A549 (cell line): ENCODE measurements around the gene SYNM. TPM values are rescaled to one million over a fixed set of nuclear protein-coding genes. Genes with fewer than 3 reads are reported as not detected.

Experiments used
- ATAC-seq, 2 experiments: fragments of 200-7000 bp in 1 of 2; fragments of >200 bp in 1 of 2; cut with Nextera tagmentation in 1 of 2; cut with Tn5 transposase in 1 of 2; 3 replicates each; pipeline versions ENCODE4 v1.8.0 to v1.9.1; 2018 to 2020; ENCODE audit warnings: mild to moderate bottlenecking in 1 of 2, moderate library complexity in 1 of 2
- CTCF ChIA-PET: fragments of 300-600 bp; sonication (Branson Sonifier 250); formaldehyde crosslinking; extraction: SDS; loops from one replicate; lab custom pipeline; 2021; ENCODE audit warnings: antibody characterized with exemption, inconsistent platforms; lab: Yijun Ruan, JAX
- POLR2A ChIA-PET: fragments of 350-600 bp; formaldehyde crosslinking; extraction: SDS; loops from one replicate; lab custom pipeline; 2021; ENCODE audit warnings: antibody characterized with exemption, inconsistent platforms; lab: Yijun Ruan, JAX
- DNase-seq, 2 experiments: peaks; one replicate each; pipeline versions ENCODE4 v3.0.0 to v3.0.0-alpha.2; 2011 to 2016; ENCODE audit warnings: low read depth in 1 of 2, low spot score in 1 of 2
- FAIRE-seq: peaks from 2 replicates; lab custom pipeline; 2011; peaks lifted over from hg19 to GRCh38; lab: Jason Lieb, UNC
- H3K27ac ChIP-seq, 2 experiments: fragments of >200 bp; sonication (Bioruptor Twin); formaldehyde crosslinking; 3 replicates each; pipeline ENCODE4 v1.5.1; 2016 to 2017
- H3K4me1 ChIP-seq: fragments of >200 bp; sonication (Bioruptor Twin); formaldehyde crosslinking; 3 replicates; pipeline ENCODE4 v1.6.1; 2016
- H3K4me2 ChIP-seq: fragments of >200 bp; sonication (Bioruptor Twin); formaldehyde crosslinking; 3 replicates; pipeline ENCODE4 v1.6.1; 2016
- H3K4me3 ChIP-seq: fragments of >200 bp; sonication (Bioruptor Twin); formaldehyde crosslinking; 3 replicates; pipeline ENCODE4 v1.5.1; 2016
- H3K9me3 ChIP-seq: fragments of >200 bp; sonication (Bioruptor Twin); formaldehyde crosslinking; 3 replicates; pipeline ENCODE4 v1.6.1; 2016
- CHD4 ChIP-seq: fragments of 200-600 bp; sonication (generic); IDR thresholded peaks from 2 replicates; pipeline ENCODE4 v1.6.1; 2016; ENCODE audit warnings: antibody characterized with exemption, mild to moderate bottlenecking, borderline replicate concordance
- EHF ChIP-seq: fragments of 250-450 bp; sonication (Bioruptor Pico); IDR thresholded peaks from 2 replicates; pipeline ENCODE4 v1.5.0; 2020; ENCODE audit warnings: mild to moderate bottlenecking
- FOXS1 ChIP-seq: fragments of 250-450 bp; sonication (Bioruptor Pico); IDR thresholded peaks from 2 replicates; pipeline ENCODE4 v1.5.0; 2020; ENCODE audit warnings: mild to moderate bottlenecking, moderate library complexity
- HEYL ChIP-seq: fragments of 250-450 bp; sonication (Bioruptor Pico); IDR thresholded peaks from 2 replicates; pipeline ENCODE4 v1.8.0; 2021; ENCODE audit warnings: mild to moderate bottlenecking, moderate library complexity
- HOXB13 ChIP-seq: fragments of 250-450 bp; sonication (Bioruptor Pico); IDR thresholded peaks from 2 replicates; pipeline ENCODE4 v1.5.0; 2020; ENCODE audit warnings: low read depth, mild to moderate bottlenecking, moderate library complexity
- JUNB ChIP-seq: fragments of >200 bp; sonication (Bioruptor Twin); formaldehyde crosslinking; IDR thresholded peaks from 2 replicates; pipeline ENCODE4 v1.6.1; 2016
- MAFK ChIP-seq: fragments of 450-650 bp; IDR thresholded peaks from 2 replicates; pipeline ENCODE4 v1.6.1; 2014; ENCODE audit not compliant: partially characterized antibody
- MYC ChIP-seq: IDR thresholded peaks from 2 replicates; pipeline ENCODE4 v1.6.1; 2012; ENCODE audit warnings: mild to moderate bottlenecking, inconsistent platforms, low read length, improper control_type of control experiment, borderline replicate concordance
- RFX5 ChIP-seq: fragments of 450-650 bp; IDR thresholded peaks from 2 replicates; pipeline ENCODE4 v1.7.1; 2014; ENCODE audit warnings: antibody characterized with exemption, mild to moderate bottlenecking, moderate library complexity
- ZNF302 ChIP-seq: fragments of 250-450 bp; sonication (Bioruptor Pico); IDR thresholded peaks from 2 replicates; pipeline ENCODE4 v1.9.0; 2021; ENCODE audit warnings: inconsistent platforms, mild to moderate bottlenecking, moderate library complexity
- ZSCAN20 ChIP-seq: fragments of 250-450 bp; sonication (Bioruptor Pico); IDR thresholded peaks from 2 replicates; pipeline ENCODE4 v1.8.0; 2022; ENCODE audit warnings: mild to moderate bottlenecking, moderate library complexity
- WGBS: methylation state at CpG from one replicate; pipeline ENCODE4 v1.1.6; 2017; ENCODE audit errors: missing lambda C conversion rate; 5-methylcytosine and 5-hydroxymethylcytosine counted together
- polyA plus RNA-seq, 4 experiments: library from polyadenylated mRNA; depleted of rRNA in 3 of 4; stranded (reverse); fragments of >200 nt; fragmentation: RNase III in 1 of 4; extraction: RNeasy Plus Mini Kit Qiagen cat#74134 plus additional on column Dnase treatment in 1 of 4; gene quantifications; 2 replicates in 3 of 4; 3 replicates in 1 of 4; pipeline ENCODE4 v1.2.3, GENCODE V29; 2011 to 2017
- TF ChIP-seq, protein P1 (sequence below): fragments of 200-600 bp; sonication (generic); IDR thresholded peaks from 2 replicates; pipeline ENCODE4 v1.6.1; 2016; ENCODE audit warnings: antibody characterized with exemption, mild to moderate bottlenecking, moderate library complexity
- TF ChIP-seq, protein P2 (sequence below): IDR thresholded peaks from 2 replicates; pipeline ENCODE4 v1.6.1; 2012; ENCODE audit warnings: low read depth, borderline replicate concordance

The SYNM gene
- polyA plus RNA-seq, 2 of the 4 experiments (the other 2 are of a cell fraction): 22.6 to 37.7 TPM

DNA sequence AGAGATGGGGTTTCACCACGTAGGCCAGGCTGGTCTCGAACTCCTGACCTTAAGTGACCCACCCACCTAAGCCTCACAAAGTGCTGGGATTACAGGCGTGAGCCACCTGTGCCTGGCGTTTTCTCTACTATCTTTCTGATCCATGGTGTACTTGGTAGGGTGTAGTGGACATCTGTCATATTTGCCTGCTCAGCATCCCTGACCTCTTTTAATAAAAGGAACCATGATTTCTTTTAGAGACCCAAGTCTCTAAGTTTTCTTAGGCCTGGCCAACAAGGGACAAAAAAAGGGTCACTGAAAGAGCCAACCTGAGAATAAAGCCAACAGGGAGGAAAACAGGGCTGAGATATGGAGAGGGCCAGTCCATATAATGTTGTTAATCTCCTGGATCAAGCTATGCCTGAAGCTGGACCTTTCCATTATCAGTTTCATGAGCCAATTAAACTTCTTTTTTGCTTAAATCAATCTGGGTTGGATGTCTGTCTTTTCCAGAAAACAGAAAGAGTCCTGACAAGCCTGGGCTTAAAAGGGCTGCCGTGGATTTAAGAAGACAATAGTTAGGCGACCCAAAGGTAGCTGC is 49.2 kb upstream of the SYNM start:
- CTCF ChIA-PET: interaction anchor here (0.9 to 16.2 kb wide), 4 partner anchors 13 to 537 kb away, joined by 3 to 227 read pairs (median 4); no protein-coding TSS in a partner anchor
- TF ChIP-seq MAFK (peak; percentile 77), HEYL (CRISPR knock-in tag) (no peak), ZNF302 (CRISPR knock-in tag) (no peak), MYC (no peak), CHD4 (no peak)
- no peaks in the 10 kb centered on the region for H3K9me3 ChIP-seq
- FAIRE-seq (no peak), ATAC-seq (no peak), DNase-seq (no peak)
- WGBS: 66% methylated on average over 6 of the region's 6 CpGs
- H3K4me1 ChIP-seq: peaks cover 25% of the 10 kb centered on the region
- POLR2A ChIA-PET: no interaction called here
- H3K27ac ChIP-seq: 0 out of 6 replicates have a peak overlapping the region, but pooled peaks of 1 of the 2 experiments have one; percentile 4
- no peak overlapping the region for H3K4me2 ChIP-seq
- no peak overlapping the region for H3K4me3 ChIP-seq

DNA sequence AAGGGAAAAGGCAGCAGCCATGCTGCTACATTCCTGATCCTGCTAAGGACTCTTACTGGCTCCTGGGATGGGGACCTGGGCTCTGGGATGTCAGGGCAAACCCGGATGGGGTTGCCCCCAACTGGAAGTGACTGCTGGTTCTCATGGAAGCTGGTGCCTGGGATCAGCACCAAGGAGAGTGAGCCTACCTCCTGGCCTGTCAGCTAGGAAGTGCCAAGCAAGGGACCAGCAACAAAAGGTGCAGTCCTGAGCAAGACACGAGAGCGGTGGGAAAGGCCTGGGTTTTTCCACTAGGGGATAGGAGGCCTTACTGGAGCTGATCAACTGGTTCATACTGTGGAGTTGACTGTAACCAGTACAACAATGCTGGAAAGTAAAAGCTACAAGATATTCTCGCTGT is 47.9 kb upstream of the SYNM start:
- peak overlapping the region; percentile 19 to 66; a peak in 5 of 6 replicates for H3K27ac ChIP-seq
- CTCF ChIA-PET: interaction anchor here (0.9 to 16.2 kb wide), 9 partner anchors 12 to 615 kb away, joined by 3 to 227 read pairs (median 11); no protein-coding TSS in a partner anchor
- DNase-seq (no peak), ATAC-seq (peak in 1 of 2 experiments; percentile 3; a peak in 2 of 6 replicates), FAIRE-seq (no peak)
- 76% methylated on average over 4 of the region's 4 CpGs for WGBS
- H3K4me1 ChIP-seq: peaks cover 25% of the 10 kb centered on the region
- H3K4me3 ChIP-seq: no peak overlapping the region
- POLR2A ChIA-PET: no interaction called here
- no peak overlapping the region for H3K4me2 ChIP-seq
- H3K9me3 ChIP-seq: no peaks in the 10 kb centered on the region
- TF ChIP-seq, protein P1, sequence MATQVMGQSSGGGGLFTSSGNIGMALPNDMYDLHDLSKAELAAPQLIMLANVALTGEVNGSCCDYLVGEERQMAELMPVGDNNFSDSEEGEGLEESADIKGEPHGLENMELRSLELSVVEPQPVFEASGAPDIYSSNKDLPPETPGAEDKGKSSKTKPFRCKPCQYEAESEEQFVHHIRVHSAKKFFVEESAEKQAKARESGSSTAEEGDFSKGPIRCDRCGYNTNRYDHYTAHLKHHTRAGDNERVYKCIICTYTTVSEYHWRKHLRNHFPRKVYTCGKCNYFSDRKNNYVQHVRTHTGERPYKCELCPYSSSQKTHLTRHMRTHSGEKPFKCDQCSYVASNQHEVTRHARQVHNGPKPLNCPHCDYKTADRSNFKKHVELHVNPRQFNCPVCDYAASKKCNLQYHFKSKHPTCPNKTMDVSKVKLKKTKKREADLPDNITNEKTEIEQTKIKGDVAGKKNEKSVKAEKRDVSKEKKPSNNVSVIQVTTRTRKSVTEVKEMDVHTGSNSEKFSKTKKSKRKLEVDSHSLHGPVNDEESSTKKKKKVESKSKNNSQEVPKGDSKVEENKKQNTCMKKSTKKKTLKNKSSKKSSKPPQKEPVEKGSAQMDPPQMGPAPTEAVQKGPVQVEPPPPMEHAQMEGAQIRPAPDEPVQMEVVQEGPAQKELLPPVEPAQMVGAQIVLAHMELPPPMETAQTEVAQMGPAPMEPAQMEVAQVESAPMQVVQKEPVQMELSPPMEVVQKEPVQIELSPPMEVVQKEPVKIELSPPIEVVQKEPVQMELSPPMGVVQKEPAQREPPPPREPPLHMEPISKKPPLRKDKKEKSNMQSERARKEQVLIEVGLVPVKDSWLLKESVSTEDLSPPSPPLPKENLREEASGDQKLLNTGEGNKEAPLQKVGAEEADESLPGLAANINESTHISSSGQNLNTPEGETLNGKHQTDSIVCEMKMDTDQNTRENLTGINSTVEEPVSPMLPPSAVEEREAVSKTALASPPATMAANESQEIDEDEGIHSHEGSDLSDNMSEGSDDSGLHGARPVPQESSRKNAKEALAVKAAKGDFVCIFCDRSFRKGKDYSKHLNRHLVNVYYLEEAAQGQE: peak; percentile 45; the same call in 1 of the 2 replicates
- TF ChIP-seq HOXB13 (CRISPR knock-in tag): no peak

DNA sequence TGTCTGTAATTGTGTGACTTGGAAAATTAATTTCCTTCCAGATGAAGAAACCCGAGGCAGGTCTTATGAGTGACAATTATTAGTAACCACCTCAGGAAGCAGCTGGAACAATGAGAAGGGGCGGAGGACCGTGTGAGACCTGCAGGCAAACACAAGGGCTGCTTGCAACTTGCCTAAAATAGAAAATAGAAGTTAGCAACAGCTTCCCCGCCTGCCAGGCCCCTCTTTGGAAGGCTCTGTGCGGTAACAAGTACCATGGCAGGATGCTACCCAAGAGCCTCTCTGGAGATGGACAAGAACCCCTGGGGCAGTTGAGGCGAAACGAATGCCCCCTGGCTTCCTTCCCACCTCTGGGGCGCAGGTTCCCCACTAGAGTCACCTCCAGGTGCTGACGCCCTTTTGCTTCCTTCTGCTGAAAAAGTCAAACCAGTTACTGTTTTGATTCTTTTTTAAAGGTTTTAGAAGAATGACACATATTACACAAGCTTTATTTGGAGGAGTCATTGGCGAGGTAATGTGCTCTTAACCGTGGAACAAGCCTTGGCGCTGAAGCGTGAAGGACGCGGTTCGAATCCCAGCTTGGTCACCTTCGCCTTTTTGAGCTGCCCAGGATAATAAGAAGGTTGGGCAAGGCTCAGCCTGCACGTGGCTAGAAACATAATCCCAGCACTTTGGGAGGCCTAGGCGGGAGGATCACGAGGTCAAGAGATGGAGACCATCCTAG is 47.0 kb upstream of the SYNM start:
- ChIA-PET POLR2A (interaction anchor here (0.6 to 0.7 kb wide), 2 partner anchors 270 to 614 kb away, joined by 3 to 5 read pairs; no protein-coding TSS in a partner anchor), CTCF (interaction anchor here (0.6 to 16.2 kb wide), 25 partner anchors 9 to 616 kb away, joined by 3 to 227 read pairs (median 6); no protein-coding TSS in a partner anchor)
- no peak for DNase-seq
- Histone ChIP-seq H3K9me3 (no peaks in the 10 kb centered on the region), H3K4me3 (peak overlapping the region; percentile 51; the same call in 1 of the 3 replicates), H3K27ac (peak overlapping the region; percentile 87 to 95), H3K4me1 (peaks cover 25% of the 10 kb centered on the region), H3K4me2 (peak overlapping the region; percentile 96)
- no peak for TF ChIP-seq FOXS1
- TF ChIP-seq RFX5: no peak
- no peak for TF ChIP-seq JUNB
- no peak for TF ChIP-seq EHF (CRISPR knock-in tag)
- TF ChIP-seq ZSCAN20 (CRISPR knock-in tag): no peak
- TF ChIP-seq, protein P2, sequence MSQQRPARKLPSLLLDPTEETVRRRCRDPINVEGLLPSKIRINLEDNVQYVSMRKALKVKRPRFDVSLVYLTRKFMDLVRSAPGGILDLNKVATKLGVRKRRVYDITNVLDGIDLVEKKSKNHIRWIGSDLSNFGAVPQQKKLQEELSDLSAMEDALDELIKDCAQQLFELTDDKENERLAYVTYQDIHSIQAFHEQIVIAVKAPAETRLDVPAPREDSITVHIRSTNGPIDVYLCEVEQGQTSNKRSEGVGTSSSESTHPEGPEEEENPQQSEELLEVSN: no peak
- TF ChIP-seq ZNF302 (CRISPR knock-in tag): no peak
- ATAC-seq: no peak
- FAIRE-seq: no peak
- 87% methylated on average over 20 of the region's 20 CpGs for WGBS
